Measurements from ENCODE around the gene DAP.
"Not testable (repeated sequence)": the region's sequence is repeated elsewhere in the genome, so short reads cannot be mapped to it uniquely, and the experiment has no call there.

The DAP gene

GRCh38 chr5:10671041-10672008 is 89.7 kb downstream of the DAP start:
- no peak for DNase-seq (ENCODE audit: low spot score)

- no peak for DNase-seq (ENCODE audit: low spot score)
Observed at GRCh38 chr5:10669983-10670382, 91.1 kb downstream of the DAP start.

- no peak for DNase-seq (ENCODE audit: low spot score)
Observed at GRCh38 chr5:10668697-10669096, 92.3 kb downstream of the DAP start.

- DNase-seq (ENCODE audit: low spot score) = no peak
Observed at GRCh38 chr5:10667431-10668057, 93.5 kb downstream of the DAP start.

DNA sequence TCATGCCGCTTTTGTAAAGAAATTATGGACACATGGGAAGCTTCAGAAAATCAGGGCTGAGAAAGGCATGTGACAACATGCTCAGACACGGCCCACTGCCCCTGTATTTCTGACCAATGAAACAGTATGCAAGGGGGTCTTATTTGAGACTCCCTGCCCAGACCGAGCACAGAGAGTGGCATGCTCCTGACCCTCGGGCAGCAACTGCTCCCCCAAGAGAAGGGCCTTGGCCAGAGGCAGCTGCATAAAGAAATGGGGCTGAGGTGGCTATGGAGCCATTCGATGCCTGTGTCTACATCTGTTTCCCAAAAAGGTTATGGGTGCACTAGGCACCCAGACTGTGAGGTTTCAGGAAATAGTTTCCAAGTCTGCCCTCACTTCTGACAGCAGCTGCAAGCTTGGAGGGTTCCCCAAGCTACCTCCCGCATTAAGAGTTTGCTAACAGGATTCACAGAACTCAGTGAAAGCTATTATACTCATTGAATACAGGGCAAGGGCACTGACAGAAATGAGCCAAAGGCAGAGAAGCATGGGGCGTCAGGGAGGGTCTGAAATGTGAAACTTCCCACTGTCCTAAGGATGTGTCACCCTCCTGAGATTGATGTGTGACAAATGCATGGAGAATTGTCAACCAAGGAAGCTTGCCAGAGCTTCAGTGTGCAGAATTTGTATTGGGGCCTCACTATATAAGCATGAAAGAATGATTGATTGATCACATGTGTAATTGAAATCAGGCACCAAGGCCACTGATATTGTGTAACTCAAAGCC is 94.3 kb downstream of the DAP start:
- no peak for DNase-seq (ENCODE audit: low spot score)

GRCh38 chr5:10665799-10666198 is 95.2 kb downstream of the DAP start:
- DNase-seq (ENCODE audit: low spot score) = no peak

DNA sequence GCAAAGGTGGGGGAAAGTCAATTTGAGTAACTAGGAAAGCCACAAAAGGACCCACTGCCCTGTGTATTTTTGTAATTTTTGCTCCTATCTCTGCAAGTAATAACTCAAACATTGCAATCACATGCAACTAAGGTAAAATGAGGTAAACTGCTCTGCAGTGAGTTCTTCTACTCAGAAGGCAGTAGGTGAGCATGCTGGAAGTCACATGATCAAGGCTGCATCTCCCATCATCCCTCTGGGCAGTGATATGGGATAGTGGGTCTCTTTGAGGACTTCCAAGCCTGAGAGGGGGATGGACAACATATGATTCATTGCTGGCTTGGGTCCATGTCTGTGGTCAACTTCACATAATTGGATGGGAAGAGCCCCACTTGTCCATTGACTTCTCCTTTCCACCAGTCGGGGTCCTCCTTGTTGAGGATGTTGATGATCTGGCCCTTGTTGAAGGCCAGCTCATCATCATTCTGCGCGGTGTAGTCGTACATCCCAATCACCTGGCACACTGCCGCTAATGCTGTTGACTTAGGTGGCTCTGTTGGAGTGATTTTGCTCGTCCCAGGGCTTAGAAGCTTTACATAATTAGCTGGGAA is 96.8 kb downstream of the DAP start:
- not testable (repeated sequence) for DNase-seq (ENCODE audit: low spot score)

DNA sequence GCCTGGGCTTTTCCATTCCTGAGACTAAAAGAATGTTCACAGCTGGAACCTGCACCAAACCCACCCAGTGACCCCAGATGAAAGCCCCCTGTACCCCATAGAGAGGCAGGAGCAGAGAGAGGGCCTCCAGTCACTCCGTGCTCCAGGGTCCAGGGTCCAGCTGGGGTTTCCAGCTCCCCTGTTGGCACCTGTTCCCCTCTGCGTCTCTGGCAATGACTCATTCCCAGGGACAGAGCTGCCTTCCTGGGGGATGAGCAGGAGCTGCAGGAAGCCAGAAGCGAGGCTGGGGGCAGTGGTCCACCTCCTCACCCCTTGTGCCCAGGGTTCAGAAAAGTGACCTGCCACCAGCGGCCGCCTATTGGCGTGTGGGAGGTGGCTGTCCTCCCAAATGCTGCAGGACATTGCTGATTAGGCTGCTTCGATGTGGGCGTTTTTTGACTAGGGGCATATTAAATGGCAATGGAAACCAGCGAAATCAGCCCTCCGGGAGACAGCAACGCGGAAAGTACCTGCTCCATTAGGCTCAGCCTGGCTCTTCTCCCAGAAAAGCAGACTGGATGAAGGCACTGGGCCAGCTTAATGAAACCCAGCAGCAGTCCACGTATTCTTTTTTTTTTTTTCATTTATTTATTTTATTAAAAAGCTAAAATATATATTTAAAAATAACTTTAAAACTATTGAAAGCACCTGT is 97.4 kb downstream of the DAP start:
- DNase-seq (ENCODE audit: low spot score) = no peak

DNA sequence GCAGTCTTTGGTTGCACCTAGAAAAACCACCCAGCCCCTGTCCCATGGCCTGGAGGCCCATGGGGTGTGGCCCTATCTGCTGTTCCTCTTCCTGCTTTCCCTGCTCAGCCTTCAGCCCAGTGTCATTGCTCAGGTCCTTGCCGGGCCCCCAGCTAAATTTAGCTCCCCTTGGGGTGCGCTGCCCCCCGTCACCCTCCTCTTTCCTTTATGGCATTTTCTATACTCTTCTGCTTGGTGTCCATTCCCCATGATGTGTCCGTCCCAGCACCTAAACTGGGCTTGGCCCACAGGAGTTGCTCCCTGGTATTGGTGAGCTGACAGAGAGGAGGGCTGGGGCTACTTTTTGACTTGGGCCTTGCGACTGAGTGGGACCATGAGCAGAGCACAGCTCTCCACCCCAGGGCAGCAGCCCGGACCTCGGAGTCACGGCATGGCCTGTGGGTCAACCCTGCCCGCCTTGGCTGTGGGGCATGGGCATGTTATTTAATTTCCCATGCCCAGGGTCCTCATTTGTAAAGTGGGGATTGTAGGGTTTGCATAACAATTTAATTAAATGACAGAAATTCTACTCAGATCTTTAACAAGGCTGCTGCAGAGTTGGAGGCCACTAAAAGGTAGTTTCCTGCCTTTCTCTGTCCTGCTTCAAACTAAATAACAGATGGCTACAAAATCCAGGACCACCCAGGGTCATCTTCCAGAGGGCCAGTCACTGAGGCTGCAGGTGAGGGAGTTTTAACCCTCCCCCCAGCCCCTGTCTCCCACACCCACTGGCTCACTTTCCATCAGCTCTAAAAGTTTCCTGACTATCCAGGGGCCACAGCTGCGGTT is 98.2 kb downstream of the DAP start:
- no peak for DNase-seq (ENCODE audit: low spot score)

DNA sequence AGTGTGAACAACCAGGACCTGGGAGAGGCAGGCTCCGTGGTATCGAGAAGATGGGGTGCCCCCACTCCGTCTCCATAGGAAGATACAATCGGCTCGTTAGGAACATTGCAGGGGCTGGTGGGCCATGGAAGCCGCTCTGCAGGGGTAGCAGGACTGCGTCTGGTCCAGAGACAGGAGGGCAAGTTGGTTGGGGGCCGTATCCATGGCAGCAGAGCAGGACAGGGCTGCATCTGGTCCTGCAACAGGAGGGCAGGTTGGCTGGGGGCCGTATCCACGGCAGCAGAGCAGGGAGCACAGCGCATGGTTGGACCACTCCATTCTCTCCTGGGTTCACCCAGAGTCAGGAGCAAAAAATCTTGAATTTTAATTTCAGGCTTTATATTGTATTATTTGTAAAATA is 99.0 kb downstream of the DAP start:
- DNase-seq (ENCODE audit: low spot score) = no peak

GRCh38 chr5:10661401-10661800 is 99.6 kb downstream of the DAP start:
- DNase-seq (ENCODE audit: low spot score) = no peak

DNA sequence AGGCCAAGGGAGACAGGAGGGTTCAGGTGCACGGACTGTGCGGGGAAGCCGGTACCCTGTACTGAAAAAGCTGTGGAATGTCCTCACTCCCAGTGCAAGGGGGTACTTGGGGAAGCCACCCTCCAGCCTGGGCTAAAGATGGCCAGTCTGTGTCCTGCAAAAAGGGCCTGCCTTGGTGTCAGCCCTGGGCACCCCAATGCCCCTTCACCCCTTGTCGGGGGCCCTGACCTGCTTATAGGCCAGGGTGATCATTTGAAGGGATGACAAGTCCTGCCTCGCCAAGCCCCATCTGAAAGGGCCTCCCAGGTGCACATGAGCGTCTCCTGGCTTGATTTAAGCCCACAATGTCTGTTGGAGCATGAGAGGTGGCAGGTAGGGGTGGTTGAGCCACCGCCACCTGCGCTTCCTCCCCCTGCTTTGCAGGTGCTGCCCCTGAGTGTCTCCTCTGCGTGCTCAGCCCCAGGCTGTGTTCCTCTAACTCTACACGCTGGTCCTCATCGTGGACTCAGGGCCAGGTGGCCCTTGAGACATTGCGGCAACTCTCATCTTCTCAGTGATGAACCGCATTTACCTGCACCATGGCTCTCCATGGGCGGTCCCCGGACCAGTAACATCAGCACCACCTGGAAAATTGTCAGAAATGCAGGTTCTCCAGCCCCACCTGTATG is 100.2 kb downstream of the DAP start:
- DNase-seq (ENCODE audit: low spot score) = no peak

DNA sequence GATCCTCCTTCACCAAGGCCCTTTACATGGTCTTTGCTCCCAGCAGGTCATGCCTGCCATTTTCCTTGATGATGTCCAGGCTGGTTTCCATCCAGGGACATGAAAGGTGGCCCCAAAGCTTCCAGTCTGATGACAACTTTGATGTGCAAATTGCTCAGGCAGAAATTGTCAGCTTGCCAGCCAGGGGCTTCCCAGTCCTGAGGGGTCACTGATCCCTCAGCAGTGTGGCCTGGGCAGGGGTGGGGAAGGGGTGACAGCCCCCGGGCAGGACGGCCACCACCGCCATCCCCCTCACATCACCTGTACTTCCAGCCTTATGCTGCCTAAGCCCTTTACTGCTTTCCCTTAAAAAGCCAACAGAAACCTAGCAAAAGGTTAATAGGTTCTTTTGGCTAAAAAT is 100.9 kb downstream of the DAP start:
- no peak for DNase-seq (ENCODE audit: low spot score)

DNA sequence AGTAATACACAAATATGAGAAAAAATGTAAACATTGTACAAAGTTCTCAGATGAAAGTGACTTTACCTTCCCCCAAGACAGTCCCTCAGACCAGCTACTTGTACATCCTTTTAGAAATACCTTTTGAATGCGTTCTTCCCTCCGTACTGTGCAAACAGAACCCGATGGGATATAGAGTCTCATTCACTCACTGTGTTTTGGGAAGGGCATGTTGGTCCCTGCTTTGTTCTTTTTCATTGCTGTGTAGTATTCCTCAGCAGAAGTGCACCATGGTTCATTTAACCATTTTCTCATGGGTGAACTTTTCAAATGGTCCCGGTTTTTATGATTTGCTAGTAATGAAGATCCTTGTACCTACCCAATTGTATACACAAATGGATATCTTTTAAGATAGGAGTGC is 102.8 kb downstream of the DAP start:
- DNase-seq (ENCODE audit: low spot score) = no peak

DNA sequence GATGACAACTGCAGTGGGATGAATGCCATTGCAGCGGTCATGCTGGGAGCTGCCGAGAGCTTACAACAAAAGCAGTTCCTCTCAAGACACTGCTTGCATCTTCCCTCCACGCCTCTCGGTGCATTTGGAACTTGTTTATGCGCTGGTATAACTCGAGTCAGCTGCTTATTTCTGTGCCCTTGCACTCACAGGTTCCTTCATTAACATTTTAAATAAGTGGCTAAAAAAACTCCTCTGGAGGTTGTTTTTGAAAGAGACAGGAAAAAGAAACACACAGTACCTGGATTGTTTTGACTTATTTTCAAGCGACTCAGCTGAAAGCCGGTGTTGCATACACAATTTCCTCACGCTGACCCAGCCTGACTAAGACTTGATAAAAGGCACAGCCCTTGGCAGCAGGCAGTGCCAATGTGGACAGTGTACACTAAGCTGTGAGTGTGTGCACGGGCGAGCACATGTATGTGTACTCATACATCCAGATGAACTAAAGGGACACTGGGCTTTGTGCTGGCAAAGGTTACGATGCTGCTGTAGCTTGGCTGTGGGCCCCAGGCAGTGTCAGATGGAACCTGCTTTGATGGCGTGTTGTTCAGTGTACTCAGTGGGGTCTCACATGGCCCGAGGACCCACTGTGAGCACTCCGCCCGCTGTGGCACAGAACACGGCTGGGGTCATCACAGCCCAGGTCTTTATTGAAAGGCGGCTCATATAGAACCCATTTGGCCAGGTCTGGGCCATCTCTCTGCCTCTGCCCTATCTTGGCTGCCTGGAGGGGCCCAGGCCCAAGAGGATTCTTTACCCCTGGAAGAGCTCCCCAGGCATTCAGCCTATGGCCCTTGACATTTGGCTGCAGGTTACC is 104.8 kb downstream of the DAP start:
- no peak for DNase-seq (ENCODE audit: low spot score)

DNA sequence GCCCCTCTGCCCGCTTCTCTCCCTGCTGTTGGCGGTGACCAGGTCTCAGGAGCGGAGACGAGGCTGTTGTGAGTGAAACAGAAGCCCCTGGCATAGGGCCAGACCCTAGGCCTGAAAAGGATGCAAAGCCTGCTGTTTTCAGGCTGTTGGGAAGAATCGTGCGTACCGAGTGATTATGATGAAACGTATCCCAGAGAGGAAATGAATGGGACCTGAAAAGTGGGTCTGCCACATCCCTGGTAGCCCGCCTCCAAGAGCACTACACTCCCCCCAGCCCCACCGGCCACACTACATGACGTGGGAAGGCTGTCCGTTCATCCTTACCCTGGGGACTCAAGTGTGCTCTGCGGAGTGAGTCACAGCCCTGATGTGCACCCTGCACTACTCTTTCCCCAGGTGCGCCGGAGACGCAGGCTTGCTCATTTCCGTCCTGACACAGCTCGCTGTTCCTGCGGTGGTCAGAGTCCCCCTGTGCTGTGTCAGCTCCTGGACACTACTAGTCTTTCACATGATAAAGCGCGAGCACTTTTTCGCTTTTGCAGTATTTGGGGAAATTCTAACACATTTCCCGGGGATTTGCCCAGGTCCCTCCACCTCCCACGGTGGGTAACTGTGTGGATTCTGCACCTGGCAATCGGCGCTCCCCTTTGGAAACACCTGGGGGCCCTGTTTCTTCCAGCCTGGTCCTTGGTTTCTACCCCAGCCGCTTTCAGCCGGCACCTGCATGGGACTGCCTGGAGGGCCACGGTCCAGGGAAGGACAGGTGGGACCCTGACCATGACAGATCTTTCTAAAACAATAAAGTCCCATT is 105.7 kb downstream of the DAP start:
- no peak for DNase-seq (ENCODE audit: low spot score)

DNA sequence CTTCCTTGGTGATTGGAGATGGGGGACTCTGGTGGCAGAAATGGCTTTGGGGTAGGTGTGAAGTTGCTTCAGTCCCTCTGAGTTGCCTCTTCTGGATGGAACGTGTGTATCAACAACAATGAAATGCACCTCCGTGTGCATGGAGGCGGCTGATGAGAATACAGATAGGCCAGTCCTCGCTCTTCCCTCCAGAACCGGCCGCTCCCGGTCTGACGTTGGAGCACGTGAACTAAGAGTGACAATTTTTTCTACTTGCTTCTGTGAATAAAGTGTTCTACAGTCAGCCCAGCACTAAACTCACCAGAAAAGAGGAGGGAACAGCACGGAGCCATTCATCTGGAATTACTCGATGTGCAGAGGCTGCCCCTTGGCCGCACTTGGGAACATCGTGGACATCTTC is 106.5 kb downstream of the DAP start:
- no peak for DNase-seq (ENCODE audit: low spot score)

GRCh38 chr5:10653751-10654400 is 107.2 kb downstream of the DAP start:
- no peak for DNase-seq (ENCODE audit: low spot score)

Data from HuH-7.5 (cell line).